H1 (cell line): Measurements from ENCODE around the gene WDR27.

Source experiments
- EP300 ChIP-seq, 2 experiments: IDR thresholded peaks; 1 replicate in 1 of 2; 2 replicates in 1 of 2; pipeline ENCODE4 v1.6.1; 2011 to 2012; ENCODE audit warnings: low read depth in 2 of 2, low read length in 2 of 2, mild to moderate bottlenecking in 2 of 2, borderline replicate concordance in 1 of 2, inconsistent platforms in 1 of 2, moderate library complexity in 1 of 2
- EZH2 ChIP-seq: fragments of 200-600 bp; sonication (generic); IDR thresholded peaks from 2 replicates; pipeline ENCODE4 v1.7.1; 2012; ENCODE audit warnings: low read depth, mild to moderate bottlenecking, moderate library complexity, low read length, inconsistent platforms; ENCODE audit not compliant: severe bottlenecking
- JUN ChIP-seq: IDR thresholded peaks from 2 replicates; pipeline ENCODE4 v1.6.1; 2011; ENCODE audit warnings: low read depth, mild to moderate bottlenecking, improper control_type of control experiment, low read length
- JUND ChIP-seq: IDR thresholded peaks from 2 replicates; pipeline ENCODE4 v1.6.1; 2011; ENCODE audit warnings: mild to moderate bottlenecking, improper control_type of control experiment, low read length
- PHF8 ChIP-seq: fragments of 200-600 bp; sonication (generic); conservative IDR thresholded peaks from 2 replicates; pipeline ENCODE4 v1.7.1; 2012; ENCODE audit warnings: low read depth, mild to moderate bottlenecking, inconsistent platforms, low read length, moderate library complexity
- POLR2AphosphoS5 ChIP-seq: IDR thresholded peaks from 2 replicates; pipeline ENCODE4 v1.6.1; 2011; ENCODE audit warnings: low read depth, low read length
- SAP30 ChIP-seq: fragments of 300-600 bp; sonication (generic); IDR thresholded peaks from 2 replicates; pipeline ENCODE4 v1.7.1; 2012; ENCODE audit warnings: low read length, moderate library complexity, mild to moderate bottlenecking, inconsistent platforms; ENCODE audit not compliant: insufficient read depth, insufficient replicate concordance
- TBP ChIP-seq: IDR thresholded peaks from 2 replicates; pipeline ENCODE4 v1.6.1; 2011; ENCODE audit warnings: low read depth, low read length, improper control_type of control experiment
- TCF12 ChIP-seq: IDR thresholded peaks from 2 replicates; pipeline ENCODE4 v1.6.1; 2011; ENCODE audit warnings: low read depth, mild to moderate bottlenecking, low read length
- TF ChIP-seq, protein P1 (sequence below), 3 experiments: IDR thresholded peaks; 1 replicate in 2 of 3; 2 replicates in 1 of 3; pipeline versions ENCODE4 v1.5.1 to v1.6.1; 2011; ENCODE audit warnings: low read length in 3 of 3, mild to moderate bottlenecking in 3 of 3, inconsistent platforms in 2 of 3, low read depth in 1 of 3, moderate library complexity in 1 of 3; ENCODE audit not compliant: insufficient read depth in 1 of 3; ENCODE audit errors: control extremely low read depth in 1 of 3

DNA sequence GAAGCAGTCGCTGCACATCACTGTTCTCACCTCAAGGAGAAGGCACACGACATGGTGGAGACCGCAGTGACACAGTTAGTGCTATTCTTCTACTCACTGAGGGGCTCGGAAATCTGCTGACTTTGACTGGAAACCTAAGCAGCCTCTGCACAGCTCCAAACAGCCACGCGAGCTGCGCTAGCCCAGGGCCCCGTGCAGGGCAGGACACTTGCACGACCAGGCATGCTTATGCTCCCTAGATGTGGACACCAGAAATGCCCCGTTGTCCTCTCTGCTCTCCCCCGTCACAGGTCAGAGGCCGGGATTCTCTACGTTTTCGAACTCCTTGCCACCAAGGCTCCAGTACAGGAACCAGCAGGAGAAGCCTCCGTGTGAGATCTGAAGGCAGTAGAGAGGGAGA lies 201.1 kb downstream of the WDR27 start:
- TF ChIP-seq, protein P1, sequence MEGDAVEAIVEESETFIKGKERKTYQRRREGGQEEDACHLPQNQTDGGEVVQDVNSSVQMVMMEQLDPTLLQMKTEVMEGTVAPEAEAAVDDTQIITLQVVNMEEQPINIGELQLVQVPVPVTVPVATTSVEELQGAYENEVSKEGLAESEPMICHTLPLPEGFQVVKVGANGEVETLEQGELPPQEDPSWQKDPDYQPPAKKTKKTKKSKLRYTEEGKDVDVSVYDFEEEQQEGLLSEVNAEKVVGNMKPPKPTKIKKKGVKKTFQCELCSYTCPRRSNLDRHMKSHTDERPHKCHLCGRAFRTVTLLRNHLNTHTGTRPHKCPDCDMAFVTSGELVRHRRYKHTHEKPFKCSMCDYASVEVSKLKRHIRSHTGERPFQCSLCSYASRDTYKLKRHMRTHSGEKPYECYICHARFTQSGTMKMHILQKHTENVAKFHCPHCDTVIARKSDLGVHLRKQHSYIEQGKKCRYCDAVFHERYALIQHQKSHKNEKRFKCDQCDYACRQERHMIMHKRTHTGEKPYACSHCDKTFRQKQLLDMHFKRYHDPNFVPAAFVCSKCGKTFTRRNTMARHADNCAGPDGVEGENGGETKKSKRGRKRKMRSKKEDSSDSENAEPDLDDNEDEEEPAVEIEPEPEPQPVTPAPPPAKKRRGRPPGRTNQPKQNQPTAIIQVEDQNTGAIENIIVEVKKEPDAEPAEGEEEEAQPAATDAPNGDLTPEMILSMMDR (IDR thresholded peaks at IDR 0.05; ENCODE audit: control extremely low read depth in 1 of 3, insufficient read depth in 1 of 3, low read depth in 1 of 3, low read length in 3 of 3): no peak
- no peak for TF ChIP-seq EZH2
- no peak for TF ChIP-seq SAP30
- no peak for TF ChIP-seq TCF12
- TF ChIP-seq TBP: no peak
- no peak for TF ChIP-seq PHF8
- no peak for TF ChIP-seq POLR2AphosphoS5
- no peak for TF ChIP-seq JUND
- no peak for TF ChIP-seq JUN
- TF ChIP-seq EP300 (IDR thresholded peaks at IDR 0.05; ENCODE audit: borderline replicate concordance in 1 of 2, low read depth in 2 of 2, low read length in 2 of 2): no peak
